Measurements from ENCODE around the gene ZIK1. TPM values are rescaled to one million over a fixed set of nuclear protein-coding genes. Genes with fewer than 3 reads are reported as not detected.

The ZIK1 gene
- total and polyA plus RNA-seq, 2 of the 4 experiments (the other 2 are of a cell fraction): 4.1 to 11.8 TPM

DNA sequence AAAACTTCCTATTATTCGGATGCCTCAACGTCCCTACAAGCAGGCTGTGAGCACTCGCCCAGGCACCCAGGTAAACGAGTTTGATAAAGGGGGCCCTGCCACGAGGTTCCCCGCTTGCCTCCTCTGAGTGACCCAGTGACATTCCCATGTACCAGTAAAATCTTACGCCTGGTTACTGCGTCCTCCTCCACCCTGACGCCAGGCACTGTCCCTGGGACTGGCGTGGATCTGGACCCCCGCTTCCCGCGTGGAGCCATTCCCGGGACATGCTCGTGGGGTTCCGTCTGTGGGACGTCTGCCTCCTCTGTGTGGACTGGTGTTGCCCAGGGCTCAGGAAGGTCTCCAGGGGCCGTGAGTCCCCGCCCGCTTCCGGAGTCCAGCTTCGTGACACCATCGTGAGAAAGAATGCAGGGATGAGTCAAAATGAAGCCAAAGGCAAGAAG lies 23.9 kb upstream of the ZIK1 start:
- ATAC-seq (ENCODE audit: low read depth) (peak; percentile 47), DNase-seq (peak; percentile 76)
- peak overlapping the region; percentile 97 for H2AFZ ChIP-seq (replicated peaks; ENCODE audit: low read length, poor library complexity)
- H4K5ac ChIP-seq (ENCODE audit: low read depth, low read length): peak overlapping the region; percentile 87
- H3K14ac ChIP-seq (replicated peaks; ENCODE audit: low read depth, low read length): peak overlapping the region; percentile 66
- ChIA-PET CTCF (no interaction called here), POLR2A (ENCODE audit: unreplicated experiment) (no interaction called here)
- peak overlapping the region; percentile 9; the same call in 1 of the 2 replicates for H3K23ac ChIP-seq (ENCODE audit: low read depth, low read length)
- peaks cover 16% of the 10 kb centered on the region for H3K9me3 ChIP-seq (ENCODE audit: control insufficient read depth, insufficient read depth, low read length)
- peak overlapping the region; percentile 88 for H2BK5ac ChIP-seq (ENCODE audit: low read depth, low read length, poor library complexity, severe bottlenecking)
- no peak overlapping the region; the same call in 1 of the 2 replicates for H2AK5ac ChIP-seq (ENCODE audit: low read depth, low read length)
- BruUV-seq (replicated peaks): no TSS peak
- no peaks in the 10 kb centered on the region for H3K9me1 ChIP-seq (ENCODE audit: insufficient read depth, low read length)
- H3K27me3 ChIP-seq (ENCODE audit: control insufficient read depth, insufficient read depth, low read length): no peaks in the 10 kb centered on the region
- H3K9ac ChIP-seq (ENCODE audit: low read depth, low read length): peak overlapping the region; percentile 47
- peak overlapping the region; percentile 32; the same call in 1 of the 2 replicates for H2BK120ac ChIP-seq (ENCODE audit: low read depth, low read length)
- dilution Hi-C loops (cut with HindIII; ENCODE audit: low sequenced_read_pairs, unreplicated experiment) (no loop called here), intact Hi-C loops (cut with micrococcal nuclease) (no loop called here), in situ Hi-C loops (cut with MboI; ENCODE audit: low sequenced_read_pairs) (no loop called here)
- WGBS, 2 experiments (ENCODE audit: extremely low coverage in 2 of 2, insufficient read length in 1 of 2): 32% methylated on average over 14 of the region's 23 CpGs; no CpG with 5 or more reads in 1 of the 2 experiments
- peaks cover 9 to 29% of the 10 kb centered on the region in 2 experiments; a peak in 3 of 4 replicates for H3K79me1 ChIP-seq (ENCODE audit: low read depth in 1 of 2, low read length in 2 of 2)
- no peak overlapping the region for H2BK20ac ChIP-seq (ENCODE audit: low read depth, low read length)
- peak overlapping the region; percentile 71 for H3K18ac ChIP-seq (ENCODE audit: low read depth, low read length)
- H4K91ac ChIP-seq (ENCODE audit: insufficient read depth, low read depth, low read length): peak overlapping the region; percentile 58; the same call in 1 of the 2 replicates
- peak overlapping the region; percentile 16; the same call in 1 of the 3 replicates for H2BK15ac ChIP-seq (ENCODE audit: low read depth, low read length)
- H3K56ac ChIP-seq (ENCODE audit: extremely low read depth, insufficient read depth, low read length): no peak overlapping the region
- H4K20me1 ChIP-seq (ENCODE audit: insufficient read depth, low read length): no peaks in the 10 kb centered on the region
- peaks cover 10% of the 10 kb centered on the region for H3K36me3 ChIP-seq (ENCODE audit: control insufficient read depth, insufficient read depth, low read length)
- H3K27ac ChIP-seq (ENCODE audit: insufficient read depth, low read length): peak overlapping the region; percentile 74
- H3K4me3 ChIP-seq (ENCODE audit: insufficient read depth, low read depth, low read length): peak overlapping the region; percentile 95
- H3K4ac ChIP-seq (ENCODE audit: low read depth, low read length): peak overlapping the region; percentile 48
- H3K4me1 ChIP-seq (ENCODE audit: control insufficient read depth, insufficient read depth, low read length): peaks cover 2% of the 10 kb centered on the region
- H2AK9ac ChIP-seq (replicated peaks; ENCODE audit: low read depth, low read length, poor library complexity): peak overlapping the region; percentile 90
- peak overlapping the region; percentile 90 for H3K4me2 ChIP-seq (ENCODE audit: low read depth, low read length)
- TF ChIP-seq SMC3 (IDR thresholded peaks at IDR 0.05; ENCODE audit: low read depth, low read length) (no peak), POLR2A (IDR thresholded peaks at IDR 0.05; ENCODE audit: low read depth, low read length) (peak; percentile 73; the same call in 1 of the 2 replicates), MAFK (IDR thresholded peaks at IDR 0.05; ENCODE audit: low read depth, low read length) (no peak)
- peak overlapping the region; percentile 50 to 88 for H4K8ac ChIP-seq (ENCODE audit: low read depth in 2 of 2, low read length in 2 of 2)

All from IMR-90 (cell line).